ENCODE measurements around the gene TMUB1. TPM values are rescaled to one million over a fixed set of nuclear protein-coding genes. Genes with fewer than 3 reads are reported as not detected.

The TMUB1 gene
- total and polyA plus RNA-seq, 9 of the 15 experiments (the other 6 are each of a cell fraction or from before 2014, with no cell fraction given): 0.14 to 241 (median 74.1) TPM

DNA sequence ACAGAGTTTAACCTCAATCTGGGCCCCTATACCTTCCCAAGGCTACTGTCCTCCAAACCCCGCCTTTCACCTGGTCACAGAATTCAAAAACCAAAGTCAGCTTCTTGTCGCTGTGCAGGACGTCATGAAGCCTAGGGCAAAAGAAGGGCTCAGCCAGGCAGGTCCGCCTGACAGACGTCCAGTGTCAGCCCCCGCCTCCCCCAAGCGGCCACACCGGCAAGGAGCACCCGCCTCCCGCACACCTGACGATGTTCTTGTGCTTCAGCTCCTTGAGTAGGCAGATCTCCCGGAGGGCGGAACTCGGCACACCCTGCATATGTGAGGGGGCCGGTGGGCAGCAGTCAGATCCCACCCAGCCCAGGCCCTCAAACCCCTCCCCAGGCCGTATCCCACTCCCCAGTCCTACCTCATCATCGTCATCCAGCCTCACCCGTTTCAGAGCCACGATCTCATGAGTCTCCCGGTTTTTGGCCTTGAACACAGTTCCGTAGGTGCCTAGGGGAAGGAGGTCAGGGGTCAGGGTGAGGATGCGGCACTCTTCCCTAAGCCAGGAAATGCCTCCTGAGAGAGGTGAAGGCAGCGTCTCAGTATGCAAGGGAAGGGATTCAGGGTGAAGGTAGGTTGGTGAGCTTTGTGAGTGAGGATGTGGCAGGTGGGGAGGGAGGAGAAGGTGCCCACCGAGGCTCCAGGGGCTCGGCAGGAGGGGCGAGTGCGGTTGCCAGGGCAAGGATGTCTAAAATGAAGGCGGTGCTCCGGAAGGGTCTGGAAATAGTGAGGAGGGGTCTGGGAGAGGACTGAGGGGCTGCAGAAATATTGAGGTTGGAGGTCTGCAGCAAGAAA, 26.4 kb downstream of the TMUB1 start (continued):
- TF ChIP-seq, protein P1, sequence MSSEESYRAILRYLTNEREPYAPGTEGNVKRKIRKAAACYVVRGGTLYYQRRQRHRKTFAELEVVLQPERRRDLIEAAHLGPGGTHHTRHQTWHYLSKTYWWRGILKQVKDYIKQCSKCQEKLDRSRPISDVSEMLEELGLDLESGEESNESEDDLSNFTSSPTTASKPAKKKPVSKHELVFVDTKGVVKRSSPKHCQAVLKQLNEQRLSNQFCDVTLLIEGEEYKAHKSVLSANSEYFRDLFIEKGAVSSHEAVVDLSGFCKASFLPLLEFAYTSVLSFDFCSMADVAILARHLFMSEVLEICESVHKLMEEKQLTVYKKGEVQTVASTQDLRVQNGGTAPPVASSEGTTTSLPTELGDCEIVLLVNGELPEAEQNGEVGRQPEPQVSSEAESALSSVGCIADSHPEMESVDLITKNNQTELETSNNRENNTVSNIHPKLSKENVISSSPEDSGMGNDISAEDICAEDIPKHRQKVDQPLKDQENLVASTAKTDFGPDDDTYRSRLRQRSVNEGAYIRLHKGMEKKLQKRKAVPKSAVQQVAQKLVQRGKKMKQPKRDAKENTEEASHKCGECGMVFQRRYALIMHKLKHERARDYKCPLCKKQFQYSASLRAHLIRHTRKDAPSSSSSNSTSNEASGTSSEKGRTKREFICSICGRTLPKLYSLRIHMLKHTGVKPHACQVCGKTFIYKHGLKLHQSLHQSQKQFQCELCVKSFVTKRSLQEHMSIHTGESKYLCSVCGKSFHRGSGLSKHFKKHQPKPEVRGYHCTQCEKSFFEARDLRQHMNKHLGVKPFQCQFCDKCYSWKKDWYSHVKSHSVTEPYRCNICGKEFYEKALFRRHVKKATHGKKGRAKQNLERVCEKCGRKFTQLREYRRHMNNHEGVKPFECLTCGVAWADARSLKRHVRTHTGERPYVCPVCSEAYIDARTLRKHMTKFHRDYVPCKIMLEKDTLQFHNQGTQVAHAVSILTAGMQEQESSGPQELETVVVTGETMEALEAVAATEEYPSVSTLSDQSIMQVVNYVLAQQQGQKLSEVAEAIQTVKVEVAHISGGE (CRISPR knock-in tag; IDR thresholded peaks at IDR 0.05): no peak
- TF ChIP-seq POLR2H (tag; IDR thresholded peaks at IDR 0.05; ENCODE audit: low read depth) (no peak), PHB2 (IDR thresholded peaks at IDR 0.05; ENCODE audit: low read depth) (no peak), HDAC8 (tag; IDR thresholded peaks at IDR 0.05) (no peak), KDM2B (CRISPR knock-in tag; IDR thresholded peaks at IDR 0.05) (no peak), BRCA1 (IDR thresholded peaks at IDR 0.05) (no peak), BRCA1 (CRISPR knock-in tag; IDR thresholded peaks at IDR 0.05) (peak; percentile 84)
- TF ChIP-seq, protein P2, sequence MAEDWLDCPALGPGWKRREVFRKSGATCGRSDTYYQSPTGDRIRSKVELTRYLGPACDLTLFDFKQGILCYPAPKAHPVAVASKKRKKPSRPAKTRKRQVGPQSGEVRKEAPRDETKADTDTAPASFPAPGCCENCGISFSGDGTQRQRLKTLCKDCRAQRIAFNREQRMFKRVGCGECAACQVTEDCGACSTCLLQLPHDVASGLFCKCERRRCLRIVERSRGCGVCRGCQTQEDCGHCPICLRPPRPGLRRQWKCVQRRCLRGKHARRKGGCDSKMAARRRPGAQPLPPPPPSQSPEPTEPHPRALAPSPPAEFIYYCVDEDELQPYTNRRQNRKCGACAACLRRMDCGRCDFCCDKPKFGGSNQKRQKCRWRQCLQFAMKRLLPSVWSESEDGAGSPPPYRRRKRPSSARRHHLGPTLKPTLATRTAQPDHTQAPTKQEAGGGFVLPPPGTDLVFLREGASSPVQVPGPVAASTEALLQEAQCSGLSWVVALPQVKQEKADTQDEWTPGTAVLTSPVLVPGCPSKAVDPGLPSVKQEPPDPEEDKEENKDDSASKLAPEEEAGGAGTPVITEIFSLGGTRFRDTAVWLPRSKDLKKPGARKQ (CRISPR knock-in tag; IDR thresholded peaks at IDR 0.05): no peak
- TF ChIP-seq, protein P3, sequence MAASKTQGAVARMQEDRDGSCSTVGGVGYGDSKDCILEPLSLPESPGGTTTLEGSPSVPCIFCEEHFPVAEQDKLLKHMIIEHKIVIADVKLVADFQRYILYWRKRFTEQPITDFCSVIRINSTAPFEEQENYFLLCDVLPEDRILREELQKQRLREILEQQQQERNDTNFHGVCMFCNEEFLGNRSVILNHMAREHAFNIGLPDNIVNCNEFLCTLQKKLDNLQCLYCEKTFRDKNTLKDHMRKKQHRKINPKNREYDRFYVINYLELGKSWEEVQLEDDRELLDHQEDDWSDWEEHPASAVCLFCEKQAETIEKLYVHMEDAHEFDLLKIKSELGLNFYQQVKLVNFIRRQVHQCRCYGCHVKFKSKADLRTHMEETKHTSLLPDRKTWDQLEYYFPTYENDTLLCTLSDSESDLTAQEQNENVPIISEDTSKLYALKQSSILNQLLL (CRISPR knock-in tag; IDR thresholded peaks at IDR 0.05; ENCODE audit: borderline replicate concordance): no peak
- TF ChIP-seq, protein P4, sequence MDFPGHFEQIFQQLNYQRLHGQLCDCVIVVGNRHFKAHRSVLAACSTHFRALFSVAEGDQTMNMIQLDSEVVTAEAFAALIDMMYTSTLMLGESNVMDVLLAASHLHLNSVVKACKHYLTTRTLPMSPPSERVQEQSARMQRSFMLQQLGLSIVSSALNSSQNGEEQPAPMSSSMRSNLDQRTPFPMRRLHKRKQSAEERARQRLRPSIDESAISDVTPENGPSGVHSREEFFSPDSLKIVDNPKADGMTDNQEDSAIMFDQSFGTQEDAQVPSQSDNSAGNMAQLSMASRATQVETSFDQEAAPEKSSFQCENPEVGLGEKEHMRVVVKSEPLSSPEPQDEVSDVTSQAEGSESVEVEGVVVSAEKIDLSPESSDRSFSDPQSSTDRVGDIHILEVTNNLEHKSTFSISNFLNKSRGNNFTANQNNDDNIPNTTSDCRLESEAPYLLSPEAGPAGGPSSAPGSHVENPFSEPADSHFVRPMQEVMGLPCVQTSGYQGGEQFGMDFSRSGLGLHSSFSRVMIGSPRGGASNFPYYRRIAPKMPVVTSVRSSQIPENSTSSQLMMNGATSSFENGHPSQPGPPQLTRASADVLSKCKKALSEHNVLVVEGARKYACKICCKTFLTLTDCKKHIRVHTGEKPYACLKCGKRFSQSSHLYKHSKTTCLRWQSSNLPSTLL (IDR thresholded peaks at IDR 0.05): 0 out of 2 replicates have a peak, but pooled peaks have one; percentile 40
- TF ChIP-seq, protein P5, sequence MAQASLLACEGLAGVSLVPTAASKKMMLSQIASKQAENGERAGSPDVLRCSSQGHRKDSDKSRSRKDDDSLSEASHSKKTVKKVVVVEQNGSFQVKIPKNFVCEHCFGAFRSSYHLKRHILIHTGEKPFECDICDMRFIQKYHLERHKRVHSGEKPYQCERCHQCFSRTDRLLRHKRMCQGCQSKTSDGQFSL (CRISPR knock-in tag; IDR thresholded peaks at IDR 0.05): no peak
- TF ChIP-seq, protein P5 (tag; IDR thresholded peaks at IDR 0.05): no peak

Data from K562 (cell line).